Activated CD4-positive, CD25-positive, alpha-beta regulatory T cell (primary cell): Measurements from ENCODE around the gene NLE1.
"Not testable (repeated sequence)": the region's sequence is repeated elsewhere in the genome, so short reads cannot be mapped to it uniquely, and the experiment has no call there.

ENCODE experiments used
- DNase-seq, 4 experiments: peaks; one replicate each; lab custom pipeline; 2025; lab: John Stamatoyannopoulos, UW

The NLE1 gene

DNA sequence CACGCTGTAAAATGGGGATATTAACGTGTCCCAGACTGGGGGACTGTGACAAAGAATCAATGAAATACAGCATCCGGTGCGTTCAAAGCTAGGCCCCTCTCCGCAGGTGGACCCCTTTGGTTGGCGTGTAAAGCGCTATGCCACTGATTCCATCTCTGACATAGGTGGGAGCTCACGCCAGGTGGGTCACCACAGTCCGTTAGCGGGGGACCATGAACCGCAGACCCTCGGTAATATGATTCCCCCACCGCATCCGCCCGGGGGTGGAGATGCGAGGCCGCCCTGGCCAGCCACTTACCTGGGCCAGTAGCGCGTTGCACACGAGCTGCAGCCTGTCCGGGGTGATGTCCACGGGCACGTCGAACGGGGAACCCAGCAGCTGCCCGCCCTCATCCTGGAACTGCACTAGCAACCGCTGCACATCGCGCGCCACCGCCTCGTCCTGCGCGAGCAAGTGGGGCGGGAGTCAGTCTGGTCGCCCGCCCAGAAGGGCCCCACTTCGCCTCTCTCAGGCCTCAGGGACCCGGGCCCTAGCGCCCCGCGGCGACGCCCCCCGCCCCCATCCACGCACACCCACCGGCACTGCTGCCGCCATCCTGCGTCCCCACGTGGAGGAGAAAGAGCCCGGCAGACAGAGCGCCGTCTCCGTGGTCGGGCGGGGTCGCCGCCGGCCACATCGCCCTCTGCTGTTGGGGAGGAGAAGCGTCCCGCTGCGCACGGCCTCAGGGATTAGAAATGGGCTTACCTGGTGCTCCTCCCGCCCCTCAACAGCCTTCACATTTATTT is at the start of gene NLE1:
Gene NLE1 (minus strand): TSS at position 623 of the 786 bp plus-strand sequence. CDS start 28 bp downstream, at position 595.
- DNase-seq: peak; percentile 68 to 81 (median 78)

DNA sequence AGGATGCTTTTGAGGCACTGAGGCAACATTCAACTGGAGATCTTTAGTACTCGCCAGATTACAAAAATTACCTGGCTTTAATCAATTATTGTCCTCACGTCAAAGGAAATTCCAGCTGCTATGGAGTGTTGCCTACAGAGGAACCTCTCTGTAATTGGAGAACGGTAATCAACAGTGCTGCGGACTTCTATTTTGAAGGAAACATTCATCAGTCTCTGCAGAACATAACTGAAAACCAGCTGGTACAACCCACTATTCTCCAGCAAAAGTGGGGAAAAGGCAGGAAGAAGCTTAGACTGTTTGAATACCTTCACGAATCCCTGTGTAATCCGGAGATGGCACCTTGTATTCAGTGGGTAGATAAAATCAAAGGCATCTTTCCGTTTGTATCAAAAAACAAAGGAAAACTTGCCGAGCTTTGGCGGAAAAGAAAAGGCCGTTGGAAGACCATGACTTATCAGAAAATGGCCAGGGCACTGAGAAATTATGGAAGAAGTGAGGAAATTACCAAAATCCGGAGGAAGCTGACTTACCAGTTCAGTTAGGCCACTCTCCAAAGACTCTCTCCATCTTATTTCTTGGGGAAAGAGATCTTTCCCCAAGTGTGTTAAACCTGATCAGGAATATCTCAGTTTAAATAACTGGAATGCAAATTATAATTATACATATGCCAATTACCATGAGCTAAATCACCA is 49.0 kb upstream of the NLE1 start:
- DNase-seq: no peak

DNA sequence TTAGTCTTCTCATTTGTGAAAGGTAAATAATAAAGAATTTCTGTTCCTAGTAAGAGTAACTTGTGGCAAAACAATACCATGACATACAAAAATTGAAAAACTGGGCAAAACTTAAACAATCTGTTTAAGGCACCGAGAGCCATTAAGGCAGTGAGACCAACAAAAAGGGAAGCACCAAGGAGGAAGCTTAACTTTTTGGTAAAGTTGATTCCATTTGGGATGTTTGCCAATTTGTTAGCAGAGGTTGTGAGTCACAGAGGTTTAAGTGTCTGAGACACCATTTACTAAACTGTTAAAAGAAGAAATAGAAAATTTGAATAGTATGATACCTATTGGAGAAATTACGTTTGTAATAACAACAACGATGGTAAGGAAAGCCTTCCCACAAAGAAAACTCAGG is 47.2 kb upstream of the NLE1 start:
- DNase-seq: no peak

DNA sequence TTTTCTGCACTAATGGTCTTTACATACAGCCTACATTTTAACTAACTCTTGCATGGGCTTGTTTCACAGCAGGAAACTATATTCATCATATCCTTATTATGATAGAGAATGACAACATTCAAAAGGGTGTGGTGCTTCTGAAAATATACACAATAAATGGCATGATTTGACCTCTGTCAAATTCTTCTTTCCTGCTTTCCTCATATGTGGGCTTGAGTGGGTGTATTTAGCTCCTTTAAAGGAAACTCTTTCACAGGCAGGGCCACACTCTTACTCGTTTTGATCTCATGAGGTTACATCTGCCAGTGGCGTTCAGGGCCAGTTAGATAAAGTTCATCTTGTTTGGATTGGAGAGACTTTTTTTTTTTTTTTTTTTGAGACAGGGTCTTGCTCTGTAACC is 46.0 kb upstream of the NLE1 start:
- no peak for DNase-seq

DNA sequence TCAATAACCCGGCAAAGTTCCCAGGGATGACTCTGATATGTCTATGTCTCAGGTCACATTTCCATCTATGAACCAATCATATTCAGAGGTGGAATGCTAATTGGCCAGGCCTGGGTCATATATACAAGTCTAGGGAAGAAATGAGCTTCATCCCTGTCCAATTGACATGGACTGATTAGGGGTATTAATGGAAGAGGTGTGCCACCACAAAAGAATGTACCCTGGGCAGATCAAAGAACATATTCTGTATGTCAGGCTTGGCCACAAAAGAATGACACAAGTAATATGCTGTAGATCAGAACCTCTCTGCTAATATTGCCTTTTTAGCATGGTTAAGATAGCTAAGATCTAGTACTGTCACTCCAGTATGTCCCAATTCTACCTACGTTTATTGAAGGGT is 45.4 kb upstream of the NLE1 start:
- no peak for DNase-seq

DNA sequence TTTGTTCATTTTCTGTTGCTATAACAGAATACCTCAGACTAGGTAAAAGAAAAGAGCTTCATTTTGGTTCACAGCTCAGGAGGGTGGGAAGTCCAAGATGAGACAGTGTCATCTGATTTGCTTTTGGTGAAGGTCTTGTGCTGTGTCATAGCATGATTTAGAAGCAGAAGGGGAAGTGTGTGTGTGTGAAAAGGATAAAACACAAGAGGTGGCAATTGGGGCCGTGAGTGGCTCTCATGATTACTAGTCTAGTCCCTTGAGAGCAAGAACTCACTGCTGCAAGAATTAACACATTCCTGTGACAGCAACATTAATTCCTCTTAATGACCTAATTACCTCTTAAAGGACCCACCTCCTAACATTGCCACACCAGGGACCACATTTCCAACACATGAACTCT is 43.7 kb upstream of the NLE1 start:
- no peak for DNase-seq

DNA sequence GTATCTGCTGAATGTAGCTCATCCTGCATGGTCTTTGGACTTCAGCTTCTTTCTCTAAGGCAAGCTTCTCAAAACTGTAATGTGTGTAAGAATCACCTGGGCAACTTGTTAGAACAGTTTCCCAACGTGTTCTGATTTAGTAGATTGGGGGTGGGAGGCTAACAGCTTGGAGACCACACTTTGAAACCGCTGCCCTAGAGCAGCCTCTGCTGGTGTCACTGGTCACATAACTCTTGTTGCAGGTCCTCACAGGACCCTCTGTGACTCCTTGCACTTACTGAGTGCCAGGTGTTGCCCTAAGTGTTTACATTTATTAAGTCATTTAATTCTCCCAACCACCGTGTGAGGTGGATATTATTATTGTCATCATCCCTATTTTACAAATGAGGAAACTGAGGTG is 42.2 kb upstream of the NLE1 start:
- no peak for DNase-seq

DNA sequence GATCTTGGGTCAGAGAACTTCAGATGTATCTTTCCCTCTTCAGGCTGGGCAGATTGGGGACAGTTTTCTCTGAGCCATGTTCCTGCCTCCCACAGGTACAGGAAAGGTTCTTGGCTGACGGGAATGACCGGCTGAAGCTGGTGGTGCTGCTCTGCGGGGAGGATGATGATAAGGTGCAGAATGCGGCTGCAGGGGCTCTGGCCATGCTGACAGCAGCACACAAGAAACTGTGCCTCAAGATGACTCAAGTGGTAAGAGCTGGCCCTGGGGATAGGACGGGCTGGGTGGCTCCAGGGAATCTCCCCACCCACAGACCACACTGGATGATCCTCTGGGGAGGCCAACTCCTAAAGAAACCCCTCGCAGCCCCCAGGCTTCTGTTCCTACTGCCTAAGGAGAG is 41.2 kb upstream of the NLE1 start:
- no peak for DNase-seq

DNA sequence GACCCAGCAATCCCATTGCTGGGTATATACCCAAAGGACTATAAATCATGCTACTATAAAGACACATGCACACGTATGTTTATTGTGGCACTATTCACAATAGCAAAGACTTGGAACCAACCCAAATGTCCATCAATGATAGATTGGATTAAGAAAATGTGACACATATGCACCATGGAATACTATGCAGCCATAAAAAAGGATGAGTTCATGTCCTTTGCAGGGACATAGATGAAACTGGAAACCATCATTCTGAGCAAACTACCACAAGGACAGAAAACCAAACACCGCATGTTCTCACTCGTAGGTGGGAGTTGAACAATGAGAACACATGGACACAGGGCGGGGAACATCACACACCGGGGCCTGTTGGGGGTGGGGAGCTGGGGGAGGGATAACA is 37.3 kb upstream of the NLE1 start:
- DNase-seq: not testable (repeated sequence)

DNA sequence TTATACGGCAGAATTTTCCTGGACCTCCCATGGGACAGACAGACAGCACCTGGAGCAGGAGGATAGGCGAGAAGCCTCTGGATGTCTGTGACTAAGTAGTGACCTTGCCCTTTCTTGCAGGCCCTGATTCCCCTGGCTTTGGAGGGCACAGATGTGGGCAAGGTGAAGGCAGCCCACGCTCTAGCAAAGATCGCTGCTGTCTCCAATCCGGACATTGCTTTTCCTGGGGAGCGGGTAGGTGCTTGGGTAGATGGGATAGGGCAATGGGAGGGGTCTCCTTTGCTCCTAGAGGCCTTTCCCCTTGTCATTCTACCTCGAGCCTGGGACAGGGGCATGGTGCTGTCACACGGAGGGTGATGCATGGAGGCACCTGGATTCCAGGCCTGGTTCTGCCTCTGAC is 34.8 kb upstream of the NLE1 start:
- DNase-seq: no peak

DNA sequence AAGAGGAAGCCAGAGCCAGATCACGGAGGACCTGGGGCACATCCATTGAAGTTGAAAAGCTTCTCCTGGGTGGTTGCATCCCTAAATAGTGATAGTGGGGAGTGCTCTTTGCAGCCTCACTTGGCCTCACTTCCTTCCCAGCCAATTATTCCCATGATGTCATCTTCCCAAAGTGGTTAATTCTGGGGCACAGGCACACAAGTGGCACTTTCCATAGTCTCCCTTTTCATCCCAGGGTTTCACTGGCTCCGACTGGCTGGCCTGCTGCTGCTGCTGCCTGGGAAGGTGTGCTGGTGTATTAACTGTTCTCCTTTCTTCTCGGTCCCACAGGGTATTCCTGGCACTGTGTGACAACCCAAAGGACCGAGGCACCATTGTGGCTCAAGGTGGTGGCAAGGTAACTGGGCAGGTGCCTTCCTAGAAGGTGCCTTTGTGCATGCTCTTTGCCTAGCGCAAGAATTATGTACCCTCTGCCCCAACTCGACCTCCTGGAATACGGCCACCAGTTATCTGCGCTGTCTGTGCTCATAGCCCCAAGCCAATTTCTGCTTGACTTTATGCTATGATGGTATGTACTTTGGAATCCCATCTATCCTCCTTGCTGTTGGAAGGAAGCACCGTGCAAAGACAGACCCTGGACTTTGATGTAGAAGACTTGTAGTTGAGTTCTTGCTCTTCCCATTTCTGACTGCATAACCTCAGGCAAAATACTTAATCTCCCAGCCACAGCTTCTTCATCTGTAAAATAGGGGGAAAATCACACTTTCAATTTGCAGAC is 33.7 kb upstream of the NLE1 start:
- DNase-seq: no peak

DNA sequence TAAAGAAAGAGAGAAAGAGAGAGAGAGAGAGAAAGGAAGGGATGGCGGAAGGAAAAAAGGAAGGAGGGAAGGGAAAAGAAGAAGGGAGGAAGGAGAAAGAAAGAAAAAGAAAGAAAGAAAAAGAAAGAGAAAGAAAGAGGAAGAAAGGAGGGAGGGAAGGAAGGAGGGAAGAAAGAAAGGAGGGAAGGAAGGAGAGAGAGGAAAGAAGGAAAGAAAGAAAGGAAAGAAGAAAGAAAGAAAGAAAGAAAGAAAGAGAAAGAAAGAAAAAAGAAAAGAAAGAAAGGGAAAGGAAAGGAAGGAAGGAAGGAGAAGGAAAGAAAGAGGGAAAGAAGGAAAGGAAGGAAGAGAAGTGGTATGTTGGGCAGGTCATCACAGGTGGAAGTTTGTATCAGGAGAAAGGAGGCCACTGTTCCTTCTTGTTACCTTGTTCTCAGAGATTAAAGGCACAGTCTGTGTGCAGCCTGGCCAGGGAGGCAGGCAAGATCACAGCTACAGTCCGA is 32.8 kb upstream of the NLE1 start:
- DNase-seq: no peak

DNA sequence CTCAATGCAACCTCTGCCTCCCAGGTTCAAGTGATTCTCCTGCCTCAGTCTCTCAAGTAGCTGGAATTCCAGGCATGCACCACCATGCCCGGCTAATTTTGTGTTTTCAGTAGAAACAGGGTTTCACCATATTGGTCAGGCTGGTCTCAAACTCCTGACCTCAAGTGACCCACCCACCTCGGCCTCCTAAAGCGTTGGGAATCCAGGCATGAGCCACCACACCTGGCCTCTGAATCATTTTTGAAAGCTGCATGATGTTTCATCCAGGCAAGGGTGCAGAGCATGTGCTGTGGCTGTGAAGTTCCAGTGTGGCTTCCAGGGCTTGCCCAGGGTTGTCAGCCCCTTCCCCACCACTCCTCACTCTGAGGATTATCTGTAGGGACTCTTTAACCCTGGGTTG is 30.2 kb upstream of the NLE1 start:
- DNase-seq: not testable (repeated sequence)

DNA sequence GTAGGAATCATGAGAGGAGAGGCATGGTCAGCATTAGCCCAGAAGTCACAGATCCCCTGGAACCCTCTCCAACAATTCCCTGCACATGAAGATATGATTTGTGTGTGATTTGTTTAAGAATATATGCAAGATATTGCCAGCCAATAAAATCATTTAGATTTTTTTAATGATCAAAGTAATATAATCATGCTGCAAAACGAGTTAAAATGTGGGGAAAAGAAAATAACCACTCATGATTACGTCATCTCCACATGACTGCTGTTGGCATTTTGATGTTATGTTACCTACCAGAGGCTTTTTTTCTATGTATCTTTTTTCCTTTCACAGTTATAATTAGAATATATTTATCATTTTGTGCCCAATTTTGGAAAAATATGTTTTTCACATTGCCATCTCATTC is 29.7 kb upstream of the NLE1 start:
- DNase-seq: no peak

DNA sequence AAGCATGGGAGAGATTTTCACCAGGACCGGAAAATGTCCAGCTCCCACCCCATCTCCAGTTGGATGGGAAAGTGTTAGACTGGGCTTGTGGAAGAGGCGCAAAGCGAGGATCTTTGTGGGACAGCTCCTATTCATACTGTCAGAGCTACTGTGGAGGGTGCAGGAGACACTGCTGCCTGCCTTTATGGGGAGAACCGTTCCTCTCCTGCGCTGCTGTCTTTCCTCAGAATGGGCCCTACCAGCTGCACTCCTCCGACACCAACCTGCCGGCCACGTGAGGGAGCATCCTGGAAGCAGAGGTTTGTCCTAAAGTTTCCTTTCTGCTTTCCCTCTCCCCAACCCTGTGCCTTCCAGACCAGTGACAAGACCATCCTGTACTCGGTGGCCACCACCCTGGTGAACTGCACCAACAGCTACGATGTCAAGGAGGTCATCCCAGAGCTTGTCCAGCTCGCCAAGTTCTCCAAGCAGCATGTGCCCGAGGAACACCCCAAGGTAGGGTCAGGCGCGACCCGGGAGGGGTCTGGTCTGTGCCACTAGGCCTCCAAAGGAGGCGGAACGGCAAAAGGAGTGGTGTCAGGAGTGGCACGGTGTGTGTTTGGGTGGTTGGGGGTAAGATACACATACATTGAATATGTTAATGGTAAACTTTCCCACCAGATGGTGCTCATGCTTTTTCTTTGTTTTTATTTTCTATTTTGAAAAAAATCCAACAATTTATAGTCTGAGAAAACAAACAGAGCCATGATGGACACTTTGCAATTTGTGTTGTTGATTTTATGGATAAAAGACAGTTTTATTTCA is 29.1 kb upstream of the NLE1 start:
- DNase-seq: no peak

DNA sequence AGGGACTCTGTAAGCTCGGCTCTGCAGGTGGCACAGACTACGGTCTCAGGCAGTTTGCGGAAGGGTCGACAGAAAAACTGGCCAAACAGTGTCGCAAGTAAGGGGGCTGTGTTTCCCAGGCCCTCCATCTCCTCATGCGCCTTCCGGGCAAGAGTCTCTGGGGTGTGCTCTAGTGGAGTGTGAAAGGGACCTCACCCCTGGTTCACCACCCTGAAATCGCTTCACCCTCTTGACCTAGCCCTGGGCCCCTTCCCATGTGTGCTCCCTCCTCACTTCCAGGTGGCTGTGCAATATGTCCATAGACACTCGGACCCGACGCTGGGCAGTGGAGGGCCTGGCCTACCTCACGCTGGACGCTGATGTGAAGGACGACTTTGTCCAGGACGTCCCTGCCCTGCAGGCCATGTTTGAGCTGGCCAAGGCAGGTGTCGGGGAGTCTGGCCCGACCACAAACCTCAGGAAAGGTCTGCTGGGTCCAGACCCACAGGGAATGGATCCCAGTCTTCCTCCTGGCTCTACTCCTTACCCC is 27.8 kb upstream of the NLE1 start:
- no peak for DNase-seq

DNA sequence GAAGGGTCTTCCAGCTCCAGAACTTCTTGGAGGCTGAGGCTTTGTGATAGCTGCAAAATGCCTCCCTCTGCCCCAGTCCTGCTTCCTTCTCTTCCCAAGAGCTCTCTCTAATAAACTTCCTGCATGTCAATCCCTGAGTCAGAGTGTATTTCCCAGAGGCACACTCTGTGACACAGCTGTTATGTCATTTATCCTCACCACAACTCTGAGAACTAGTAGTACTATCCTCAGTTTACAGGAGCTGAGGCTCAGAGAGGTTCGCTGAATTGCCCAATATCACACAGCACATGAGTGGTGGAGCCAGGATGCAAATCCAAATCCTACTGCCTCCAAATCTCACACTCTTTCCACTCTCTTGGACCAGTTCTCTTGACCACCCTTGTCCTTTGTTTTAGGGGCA is 25.6 kb upstream of the NLE1 start:
- DNase-seq: no peak

DNA sequence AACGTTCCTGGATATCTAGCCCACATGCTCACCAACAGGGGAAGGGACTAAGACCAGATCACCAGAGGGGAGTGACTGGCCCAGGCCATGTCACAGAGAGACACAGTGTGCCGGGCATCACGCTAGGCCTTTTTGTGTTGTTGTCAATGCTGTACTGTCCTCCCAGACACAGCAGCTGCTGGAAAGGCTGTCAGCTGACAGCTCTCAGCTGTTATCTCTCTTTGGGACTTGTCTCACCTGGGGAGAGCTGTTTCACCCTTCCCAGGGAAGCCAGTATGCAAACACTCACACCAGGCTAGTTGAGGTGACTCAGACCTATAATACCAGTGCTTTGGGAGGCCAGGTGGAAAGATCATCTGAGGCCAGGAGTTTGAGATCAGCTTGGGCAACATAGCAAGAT is 24.9 kb upstream of the NLE1 start:
- no peak for DNase-seq

DNA sequence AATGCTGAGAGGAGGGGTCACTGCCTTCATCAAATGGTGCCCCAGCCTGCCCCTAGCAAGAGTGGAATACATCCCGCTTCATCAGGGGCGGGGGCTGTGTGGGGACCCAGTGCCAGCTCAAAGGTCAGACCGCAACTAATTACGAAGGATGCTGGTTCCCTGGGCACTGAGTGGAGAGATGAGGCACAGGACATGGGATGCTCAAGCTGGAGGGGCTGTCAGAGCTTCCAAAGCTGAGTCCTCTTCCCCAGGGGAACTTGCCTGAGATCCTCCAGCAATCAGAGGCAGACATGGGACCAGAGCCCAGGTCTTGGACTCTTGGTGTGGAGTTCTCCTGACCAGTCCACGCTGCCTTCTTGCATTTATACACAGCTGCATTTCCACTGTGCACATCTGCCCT is 24.4 kb upstream of the NLE1 start:
- DNase-seq: no peak

DNA sequence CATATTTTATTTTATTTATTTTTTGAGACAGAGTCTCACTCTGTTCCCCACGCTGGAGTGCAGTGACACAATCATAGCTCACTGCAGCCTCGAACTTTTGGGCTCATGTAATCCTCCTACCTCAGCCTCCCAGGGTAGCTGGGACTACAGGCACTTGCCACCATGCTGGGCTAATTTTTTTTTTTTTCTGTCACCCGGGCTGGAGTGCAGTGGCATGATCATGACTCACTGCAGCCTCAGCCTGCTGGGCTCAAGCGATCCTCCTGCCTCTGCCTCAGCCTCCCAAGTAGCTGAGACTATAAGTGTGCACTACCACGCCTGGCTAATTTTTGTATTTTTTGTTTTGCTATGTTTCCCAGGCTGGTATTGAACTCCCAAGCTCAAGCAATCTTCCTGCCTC is 22.6 kb upstream of the NLE1 start:
- DNase-seq: no peak

DNA sequence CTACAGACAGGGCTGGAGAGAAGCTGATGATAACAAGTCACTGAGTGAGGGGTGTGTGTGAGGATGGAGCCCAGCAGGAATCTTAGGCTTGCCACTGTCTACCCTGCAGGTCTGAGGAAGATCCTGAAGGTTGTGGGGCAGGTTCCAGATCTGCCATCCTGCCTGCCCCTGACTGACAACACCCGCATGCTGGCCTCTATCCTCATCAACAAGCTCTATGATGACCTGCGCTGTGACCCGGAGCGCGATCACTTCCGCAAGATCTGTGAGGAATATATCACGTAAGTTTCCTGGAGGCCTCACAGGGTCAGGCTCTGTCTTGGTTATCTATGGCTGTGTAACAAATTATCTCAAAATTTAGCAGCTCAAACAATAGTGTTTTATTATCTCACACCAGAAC is 21.8 kb upstream of the NLE1 start:
- DNase-seq: no peak

DNA sequence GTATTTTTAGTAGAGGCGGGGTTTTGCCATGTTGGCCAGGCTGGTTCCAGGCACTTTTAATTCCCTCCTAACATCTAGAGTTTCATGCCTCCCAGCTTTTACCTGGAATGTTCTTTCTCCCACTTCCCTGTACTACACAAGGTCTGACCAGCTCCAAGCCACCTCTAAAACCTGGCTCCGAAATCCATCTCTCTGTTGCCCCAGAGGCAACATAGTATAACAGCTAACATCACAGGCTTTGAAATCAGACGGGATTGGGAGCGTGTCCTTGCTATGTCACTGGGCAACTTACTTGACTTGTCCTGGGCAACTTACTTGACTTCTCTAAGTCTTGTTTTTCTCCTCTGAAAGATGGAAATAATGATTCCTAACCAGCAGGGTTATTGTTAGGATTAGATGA is 20.7 kb upstream of the NLE1 start:
- no peak for DNase-seq
